C4-2B (cell line): ENCODE data around the gene C18orf32.

Source experiments
- CTCF ChIP-seq: fragments of 450-650 bp; conservative IDR thresholded peaks from 2 replicates; pipeline ENCODE4 v1.5.1; 2017; ENCODE audit warnings: mild to moderate bottlenecking
- ZFX ChIP-seq: fragments of 450-650 bp; IDR thresholded peaks from 2 replicates; pipeline ENCODE4 v1.6.1; 2017

GRCh38 chr18:49519101-49519971 lies 32.3 kb upstream of the C18orf32 start:
- TF ChIP-seq CTCF (no peak), ZFX (no peak)
